LNCAP (cell line): ENCODE results near the gene SLFN13.

Source experiments
- TF ChIP-seq, protein P1 (sequence below): fragments of 450-650 bp; IDR thresholded peaks from 2 replicates; pipeline ENCODE4 v1.5.1; 2017; ENCODE audit warnings: mild to moderate bottlenecking

The SLFN13 gene

DNA sequence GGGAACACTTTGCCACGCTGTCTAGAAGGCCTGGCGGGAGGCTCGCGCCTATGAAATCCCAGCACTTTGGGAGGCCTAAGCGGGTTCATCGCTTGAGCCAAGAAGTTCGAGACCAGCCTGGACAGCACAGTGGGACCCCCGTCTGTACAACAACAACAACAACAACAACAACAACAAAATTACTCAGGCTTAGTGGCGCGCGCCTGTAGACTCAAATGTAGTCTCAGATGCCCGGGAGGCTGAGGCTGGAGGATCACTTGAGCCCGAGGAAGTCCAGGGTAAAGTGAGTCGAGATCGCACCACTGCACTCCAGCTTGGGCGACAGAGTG is 297 bp upstream of the SLFN13 start:
- TF ChIP-seq, protein P1, sequence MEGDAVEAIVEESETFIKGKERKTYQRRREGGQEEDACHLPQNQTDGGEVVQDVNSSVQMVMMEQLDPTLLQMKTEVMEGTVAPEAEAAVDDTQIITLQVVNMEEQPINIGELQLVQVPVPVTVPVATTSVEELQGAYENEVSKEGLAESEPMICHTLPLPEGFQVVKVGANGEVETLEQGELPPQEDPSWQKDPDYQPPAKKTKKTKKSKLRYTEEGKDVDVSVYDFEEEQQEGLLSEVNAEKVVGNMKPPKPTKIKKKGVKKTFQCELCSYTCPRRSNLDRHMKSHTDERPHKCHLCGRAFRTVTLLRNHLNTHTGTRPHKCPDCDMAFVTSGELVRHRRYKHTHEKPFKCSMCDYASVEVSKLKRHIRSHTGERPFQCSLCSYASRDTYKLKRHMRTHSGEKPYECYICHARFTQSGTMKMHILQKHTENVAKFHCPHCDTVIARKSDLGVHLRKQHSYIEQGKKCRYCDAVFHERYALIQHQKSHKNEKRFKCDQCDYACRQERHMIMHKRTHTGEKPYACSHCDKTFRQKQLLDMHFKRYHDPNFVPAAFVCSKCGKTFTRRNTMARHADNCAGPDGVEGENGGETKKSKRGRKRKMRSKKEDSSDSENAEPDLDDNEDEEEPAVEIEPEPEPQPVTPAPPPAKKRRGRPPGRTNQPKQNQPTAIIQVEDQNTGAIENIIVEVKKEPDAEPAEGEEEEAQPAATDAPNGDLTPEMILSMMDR = no peak

DNA sequence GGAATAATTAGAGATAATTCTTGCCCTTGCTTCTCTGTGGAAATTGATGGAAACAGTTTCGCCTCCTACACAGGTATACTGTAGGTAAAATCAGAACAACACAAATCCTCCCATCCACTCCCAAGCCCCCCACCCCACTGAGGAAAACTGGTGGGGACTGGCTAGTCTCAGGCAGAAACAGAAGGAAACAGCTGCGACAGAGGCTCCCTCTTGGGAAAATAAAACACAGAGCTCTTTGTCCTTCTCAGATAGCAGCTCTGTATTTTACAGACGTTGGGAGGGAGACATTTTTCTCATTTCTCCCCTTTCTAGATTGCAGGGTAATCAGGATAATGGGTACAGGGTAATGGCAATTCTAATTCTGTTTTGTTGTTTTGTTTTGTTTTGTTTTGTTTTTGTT is 1.1 kb downstream of the SLFN13 start:
- TF ChIP-seq, protein P1 = no peak

DNA sequence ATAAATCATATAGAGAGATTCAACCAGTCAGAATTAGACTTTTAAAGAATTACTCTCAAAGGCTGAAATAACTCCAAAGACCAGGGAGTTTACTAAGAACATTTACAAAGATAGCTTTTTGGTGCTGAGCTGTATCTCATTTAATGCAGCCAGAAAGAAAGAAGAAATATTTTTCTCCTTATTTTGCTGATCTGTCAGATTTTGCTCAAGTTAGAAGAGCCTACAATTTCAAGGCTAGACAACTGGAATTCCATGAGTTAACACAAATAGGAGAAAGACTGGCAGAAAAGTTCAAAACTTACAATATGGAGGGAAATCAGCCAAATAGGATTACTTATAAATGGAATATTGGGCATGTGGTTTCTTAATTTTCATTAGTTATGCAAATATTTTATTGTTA is 10.1 kb downstream of the SLFN13 start:
- TF ChIP-seq, protein P1 = no peak

DNA sequence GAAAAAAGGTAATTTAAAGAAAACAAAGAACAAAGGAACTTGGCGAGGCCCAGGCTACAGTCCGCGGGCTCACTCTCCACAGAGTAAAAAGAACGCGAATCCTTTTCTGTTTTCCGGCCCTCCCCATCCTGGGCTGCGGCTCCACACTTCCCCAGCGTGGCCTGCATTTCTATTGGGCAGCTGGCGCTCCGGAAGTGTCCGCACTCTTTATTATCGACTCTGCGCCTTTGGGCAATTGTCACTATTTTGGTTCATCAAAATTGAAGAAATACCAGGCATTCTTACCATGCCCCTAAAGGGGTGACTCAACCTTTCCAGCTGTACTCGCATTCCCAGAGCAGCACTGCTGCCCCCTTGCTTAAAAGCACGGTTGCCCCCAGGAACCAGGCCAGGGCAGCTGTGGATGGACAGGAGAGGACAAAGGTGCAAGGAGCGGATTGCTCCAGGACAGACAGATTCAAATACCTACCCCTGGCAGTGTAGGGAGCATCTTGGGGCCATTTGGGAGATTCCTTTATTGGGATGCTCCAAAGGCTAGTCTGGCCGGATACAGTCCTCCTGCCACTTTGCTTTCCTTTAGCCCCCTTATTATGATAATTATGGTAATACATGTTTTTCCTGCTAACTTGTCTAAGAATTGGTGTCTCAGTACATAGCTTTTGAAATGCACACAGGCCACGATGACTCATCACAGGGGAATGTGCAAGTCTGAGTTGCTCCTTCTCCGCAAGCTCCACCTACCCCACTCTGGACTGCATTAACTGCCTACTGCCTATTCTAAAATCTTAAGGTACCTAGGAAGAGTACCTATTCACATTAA is 15.3 kb downstream of the SLFN13 start:
- TF ChIP-seq, protein P1 = no peak

DNA sequence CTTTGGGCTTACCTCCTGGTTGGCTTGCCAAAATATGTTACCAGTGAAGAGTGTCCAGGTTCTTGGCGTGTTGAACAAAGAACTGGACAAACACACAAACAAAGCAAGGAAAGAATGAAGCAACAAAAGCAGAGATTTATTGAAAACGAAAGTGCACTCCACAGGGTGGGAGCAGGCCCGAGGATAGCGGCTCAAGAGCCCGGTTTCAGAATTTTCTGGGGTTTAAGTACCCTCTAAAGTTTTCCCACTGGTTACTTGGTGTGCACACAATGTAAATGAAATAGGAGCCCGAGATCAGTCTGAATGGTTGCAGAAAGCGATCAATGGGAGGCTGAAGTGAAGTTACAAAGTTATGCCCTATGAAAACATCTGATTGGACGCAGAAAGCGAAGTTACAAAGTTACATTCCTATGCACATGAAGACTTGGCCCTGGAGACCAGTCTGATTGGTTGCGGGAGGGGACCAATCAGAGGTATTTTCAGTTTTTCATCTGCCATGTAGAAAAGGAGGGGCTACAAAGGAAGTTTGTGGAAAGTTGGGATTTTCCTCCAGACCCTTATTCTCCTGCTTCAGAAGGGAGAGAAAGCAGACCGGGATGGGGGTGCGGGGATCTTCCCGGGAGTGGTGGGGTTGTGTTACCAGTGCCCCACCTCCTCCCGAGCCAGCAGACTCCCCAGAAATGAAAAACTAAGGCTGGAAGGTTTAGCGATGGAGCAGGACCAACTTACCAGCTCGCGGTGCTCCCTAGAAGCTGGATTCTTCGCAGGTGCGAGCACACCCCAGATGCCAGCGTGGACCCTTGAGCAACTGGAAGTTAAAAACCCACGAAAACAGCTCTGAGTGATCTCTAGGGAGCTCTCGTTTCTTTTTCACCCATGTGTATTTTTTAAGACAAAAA is 16.1 kb downstream of the SLFN13 start, which contains the start of gene SLFN12:
Gene SLFN12, minus strand, starts transcription at position 325 of the 899 bp plus-strand sequence. CDS start 9,472 bp downstream, outside the sequence.
- TF ChIP-seq, protein P1 = no peak

DNA sequence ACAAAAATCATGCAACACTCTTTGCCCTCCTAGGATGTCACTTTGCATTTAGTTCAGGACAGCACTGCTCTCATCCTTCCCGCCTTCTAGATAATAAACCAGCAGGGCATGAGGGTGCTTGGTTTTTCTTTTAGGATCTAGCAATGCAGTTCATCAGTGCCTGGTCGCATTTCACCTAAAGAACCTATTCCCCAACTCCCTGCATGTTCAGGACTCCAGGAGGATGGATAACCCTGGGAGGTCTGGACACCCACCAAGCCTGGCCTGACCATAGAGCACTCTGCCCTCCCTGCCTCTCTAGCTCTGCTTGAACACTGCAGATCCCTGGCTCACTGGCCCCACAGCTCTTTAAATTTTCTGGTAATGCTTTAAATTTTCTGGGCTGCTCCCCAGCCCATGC is 18.9 kb downstream of the SLFN13 start:
- TF ChIP-seq, protein P1 = no peak

DNA sequence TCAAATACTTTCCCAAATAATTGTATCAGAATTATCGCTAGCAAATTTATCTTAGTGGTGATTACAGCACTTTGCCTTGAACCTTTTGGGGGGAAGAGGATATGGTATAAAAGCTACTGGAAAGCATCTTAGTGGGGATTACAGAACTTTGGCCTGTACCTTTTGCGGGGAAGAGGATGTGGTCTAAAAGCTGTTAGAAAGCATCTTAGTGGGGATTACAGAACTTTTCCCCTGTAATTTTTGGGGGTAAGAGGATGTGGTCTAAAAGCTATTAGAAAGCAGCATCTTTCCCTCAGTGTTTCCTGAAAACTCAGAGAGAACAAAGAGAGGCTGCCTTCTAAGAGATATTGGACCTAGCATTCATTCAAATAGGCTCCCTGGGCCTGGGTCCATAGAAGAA is 20.3 kb downstream of the SLFN13 start:
- TF ChIP-seq, protein P1 = no peak
